HPDE6-E6E7 (cell line): ENCODE results near the gene CSNK1G1.
"Not testable (repeated sequence)": the region's sequence is repeated elsewhere in the genome, so short reads cannot be mapped to it uniquely, and the experiment has no call there.

Source experiments
- DNase-seq: peaks from one replicate; pipeline ENCODE4 v3.0.0; 2011; ENCODE audit warnings: missing footprints; ENCODE audit errors: extremely low spot score

CSNK1G1 gene

DNA sequence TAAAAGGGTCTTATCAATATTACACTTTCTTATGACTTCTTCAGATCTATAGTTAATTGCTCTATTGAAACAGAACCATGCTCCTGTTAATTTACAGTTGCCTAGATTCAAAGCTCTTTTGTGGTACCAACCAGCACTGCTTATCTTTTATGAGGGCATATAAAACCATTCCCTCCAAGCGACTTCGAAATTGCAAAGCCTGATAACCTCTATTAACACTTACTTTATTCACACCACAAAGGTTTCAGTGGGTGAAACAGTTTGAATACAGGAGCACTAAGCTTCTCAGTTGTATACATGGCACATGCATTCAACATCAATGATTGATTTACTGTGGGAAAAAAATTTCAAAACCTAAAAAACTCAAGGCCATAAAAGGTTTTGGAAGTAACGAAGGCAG lies 118.3 kb downstream of the CSNK1G1 start:
- DNase-seq, result no peak

DNA sequence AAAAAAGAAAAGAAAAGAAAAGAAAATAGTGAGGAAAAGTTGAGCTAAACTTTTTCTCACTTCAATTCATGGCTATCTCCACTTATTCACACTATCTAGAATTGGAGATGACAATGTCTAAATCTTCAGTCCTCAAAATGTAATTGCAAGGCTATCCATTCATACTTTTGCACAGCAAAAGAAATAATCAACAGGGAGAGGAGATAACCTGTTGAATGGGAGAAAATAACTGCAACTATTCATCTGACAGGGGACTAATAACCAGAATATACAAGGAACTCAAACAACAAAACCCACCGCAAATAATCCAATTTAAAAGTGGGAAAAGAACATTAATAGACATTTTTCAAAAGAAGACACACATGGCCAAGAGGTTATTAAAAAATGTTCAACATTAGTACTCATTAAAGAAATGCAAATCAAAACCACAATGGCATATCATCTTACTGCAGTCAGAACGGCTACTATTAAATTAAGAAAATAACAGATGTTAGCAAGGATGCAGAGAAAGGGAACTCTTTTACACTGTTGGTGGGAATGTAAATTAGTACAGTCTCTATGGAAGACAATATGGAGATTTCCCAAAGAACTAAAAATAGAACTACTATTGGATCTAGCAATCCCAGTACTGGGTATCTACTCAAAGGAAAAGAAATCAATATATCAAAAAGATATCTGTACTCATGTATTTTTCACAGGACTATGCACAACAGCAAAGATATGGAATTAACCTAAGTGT lies 119.6 kb downstream of the CSNK1G1 start:
- no peak for DNase-seq

DNA sequence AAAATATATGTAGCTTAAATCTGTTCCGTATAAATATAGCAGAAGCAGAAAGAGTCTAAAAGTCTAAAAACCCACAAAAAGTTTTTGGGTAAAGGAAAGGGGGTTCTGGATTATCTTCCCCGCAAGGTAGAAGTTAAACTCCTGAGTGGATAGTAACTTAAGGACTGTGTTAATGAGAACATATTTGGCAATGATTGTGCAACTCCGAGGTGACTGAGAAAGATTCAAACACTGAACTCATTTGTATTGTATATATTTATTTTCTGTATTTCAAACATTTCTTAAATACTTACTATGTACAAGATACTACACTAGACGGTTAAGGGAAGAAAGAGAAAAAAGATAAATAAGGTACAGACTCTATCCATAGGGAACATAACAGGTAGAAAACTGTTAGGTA lies 120.4 kb downstream of the CSNK1G1 start:
- DNase-seq, result no peak

DNA sequence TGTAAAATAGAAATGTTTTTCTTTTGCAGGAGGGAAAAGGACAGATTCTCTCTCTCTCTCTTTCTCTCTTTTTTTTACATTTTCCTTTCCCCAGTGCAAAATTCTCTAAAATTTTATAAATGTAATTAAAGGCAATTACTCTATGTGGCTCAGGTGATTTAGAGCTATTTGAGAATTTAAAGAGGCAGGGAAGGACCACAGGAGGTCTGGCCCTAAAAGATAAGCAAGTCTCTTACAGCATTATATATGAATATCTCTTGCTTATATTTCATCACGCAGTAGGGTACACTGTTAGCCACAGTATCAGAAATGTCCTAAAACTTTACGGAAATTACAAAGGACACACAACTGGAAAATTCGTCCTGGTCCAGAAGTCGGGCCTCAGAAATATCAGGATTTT lies 122.7 kb downstream of the CSNK1G1 start:
- no peak for DNase-seq

DNA sequence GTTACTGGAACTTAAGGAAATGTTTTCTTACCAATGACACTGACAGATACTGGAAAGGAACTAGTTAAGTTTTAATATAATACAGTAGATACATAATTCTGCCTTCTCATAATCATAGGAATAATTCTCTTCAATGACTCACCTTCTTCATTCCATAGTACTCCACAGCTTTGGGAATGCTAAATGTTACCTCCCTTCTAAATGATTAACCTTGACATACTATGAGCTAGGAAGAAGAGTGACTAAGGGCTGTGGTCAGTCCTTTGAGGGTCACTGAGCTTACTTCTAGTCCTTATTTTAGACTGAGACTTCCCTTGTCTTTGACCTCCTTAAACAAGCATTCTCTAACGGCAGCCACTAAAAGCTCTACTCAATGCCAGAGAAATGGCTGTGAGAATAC lies 123.6 kb downstream of the CSNK1G1 start:
- DNase-seq, result no peak

DNA sequence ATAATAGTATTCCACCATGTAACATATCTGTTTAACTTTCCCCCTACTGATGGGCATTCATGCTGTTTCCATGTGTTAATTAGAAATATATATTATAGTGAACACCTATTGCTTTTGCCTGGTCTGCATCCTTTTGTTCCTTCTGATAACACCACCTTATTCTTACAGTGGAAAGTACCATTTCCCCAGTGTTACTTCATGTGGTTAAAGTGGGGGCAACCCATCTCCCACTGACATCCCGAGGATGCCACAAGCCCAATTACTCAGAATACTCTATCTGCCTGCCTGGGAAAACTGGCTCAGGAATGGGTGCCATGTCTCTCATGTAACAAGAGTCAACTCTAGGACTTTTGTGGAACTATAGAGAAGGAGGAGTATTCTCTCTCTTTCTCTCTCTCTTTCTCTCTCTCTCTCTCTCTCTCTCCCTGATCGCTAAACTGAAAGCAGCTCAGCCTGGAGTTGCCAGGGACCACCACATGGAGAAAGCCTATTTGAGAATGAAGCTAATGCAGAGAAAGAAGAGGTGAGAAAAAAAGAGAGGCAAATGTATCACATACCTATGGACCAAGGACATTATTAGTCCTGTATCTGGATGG lies 126.7 kb downstream of the CSNK1G1 start:
- no peak for DNase-seq

DNA sequence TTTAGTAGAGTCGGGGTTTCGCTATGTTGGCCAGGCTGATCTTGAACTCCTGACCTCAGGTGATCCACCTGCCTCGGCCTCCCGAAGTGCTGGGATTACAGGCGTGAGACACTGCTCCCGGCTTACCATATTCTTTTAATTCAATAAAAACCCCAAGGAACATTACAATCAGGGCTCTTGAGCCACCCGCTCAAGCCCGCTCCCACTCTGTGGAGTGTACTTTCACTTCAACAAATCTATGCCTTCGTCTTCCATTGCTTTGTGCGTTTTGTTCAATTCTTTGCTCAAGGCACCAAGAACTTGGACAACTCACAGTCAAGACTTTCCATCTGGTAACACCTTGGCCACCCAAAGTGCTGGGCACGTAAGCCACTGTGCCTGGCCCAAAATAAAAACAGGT lies 130.2 kb downstream of the CSNK1G1 start:
- no peak for DNase-seq

DNA sequence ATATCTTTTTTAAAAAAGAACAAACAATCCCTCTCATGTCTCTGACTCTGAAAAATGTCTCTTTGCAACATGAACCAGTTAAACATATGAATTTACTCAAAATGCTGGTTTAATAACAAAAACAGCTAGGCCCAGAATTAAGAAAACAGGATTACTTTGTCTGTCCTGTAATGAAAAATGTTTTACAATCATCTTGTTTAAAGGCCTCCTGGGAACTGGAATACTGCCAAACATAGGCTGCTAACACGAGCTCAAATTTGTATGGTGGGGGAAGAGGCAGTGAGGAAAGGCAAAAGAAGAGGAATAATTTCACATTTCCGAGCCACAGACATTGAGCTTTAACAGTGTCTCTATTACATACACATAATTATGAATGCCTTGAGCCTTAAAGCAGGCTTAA lies 131.5 kb downstream of the CSNK1G1 start:
- no peak for DNase-seq

DNA sequence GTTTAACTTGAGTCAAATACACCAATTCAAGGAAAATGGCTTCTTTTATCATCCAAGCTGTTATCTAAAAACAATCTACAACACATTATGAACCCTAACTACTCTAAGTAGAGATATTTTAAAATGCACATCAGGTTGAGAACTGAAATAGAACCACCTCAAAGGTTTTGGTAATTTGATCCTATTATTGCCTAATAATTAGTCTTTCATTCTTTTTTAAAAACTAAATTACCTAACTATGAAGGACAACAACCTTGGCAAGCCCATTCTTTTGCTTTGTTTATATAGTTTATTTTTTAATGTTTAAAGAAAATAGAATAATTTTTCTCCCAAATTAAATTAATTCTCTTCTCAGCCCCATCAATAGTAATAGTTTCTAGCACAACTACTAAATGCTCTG lies 132.1 kb downstream of the CSNK1G1 start:
- DNase-seq, result no peak

DNA sequence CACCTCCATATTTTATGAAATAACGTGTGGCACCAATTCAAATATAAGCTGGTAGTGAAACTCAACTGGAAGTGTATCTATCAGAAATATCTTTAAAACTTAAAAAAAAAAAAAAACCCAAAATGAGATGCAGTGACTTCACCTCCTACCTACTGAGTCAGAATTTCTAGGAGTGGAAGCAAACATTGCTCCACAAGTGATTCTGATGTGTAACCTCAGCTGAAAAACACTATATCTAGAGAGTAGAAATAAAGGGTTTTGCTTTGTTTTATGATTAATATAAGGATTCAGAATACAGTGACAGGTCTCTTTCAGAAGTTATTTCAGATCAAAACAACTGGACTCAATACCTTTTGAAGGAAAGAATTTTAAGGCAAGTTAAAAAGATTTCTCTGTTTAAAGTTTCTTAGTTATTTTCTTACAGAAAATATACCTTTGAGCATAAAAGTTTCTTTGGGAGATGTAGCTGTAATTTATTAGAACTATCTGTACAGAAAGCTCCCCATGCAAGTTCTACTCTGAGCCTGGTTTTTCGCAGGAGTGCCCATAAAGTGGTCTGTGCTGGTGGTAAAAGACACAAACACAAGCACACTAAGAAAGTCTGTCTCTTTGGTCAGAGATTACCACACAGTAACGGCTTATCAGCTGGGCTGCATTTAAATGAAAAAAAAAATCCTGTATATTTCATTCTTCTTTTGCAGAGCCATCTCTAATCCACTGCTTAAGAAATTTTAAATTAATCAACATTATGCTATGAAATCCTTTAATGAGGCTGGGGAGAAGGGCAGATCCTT lies 133.2 kb downstream of the CSNK1G1 start:
- DNase-seq, result no peak

DNA sequence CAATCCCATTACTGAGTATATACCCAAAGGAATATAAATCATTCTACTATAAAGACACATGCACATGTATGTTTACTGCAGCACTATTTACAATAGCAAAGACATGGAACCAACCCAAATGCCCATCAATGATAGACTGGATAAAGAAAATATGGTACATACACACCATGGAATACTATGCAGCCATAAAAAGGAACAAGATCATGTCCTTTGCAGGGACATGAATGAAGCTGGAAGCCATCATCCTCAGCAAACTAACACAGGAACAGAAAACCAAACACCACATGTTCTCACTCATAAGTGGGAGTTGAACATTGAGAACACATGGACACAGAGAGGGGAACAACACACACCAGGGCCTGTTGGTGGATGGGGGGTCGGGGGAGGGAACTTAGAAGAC lies 134.1 kb downstream of the CSNK1G1 start:
- not testable (repeated sequence) for DNase-seq

DNA sequence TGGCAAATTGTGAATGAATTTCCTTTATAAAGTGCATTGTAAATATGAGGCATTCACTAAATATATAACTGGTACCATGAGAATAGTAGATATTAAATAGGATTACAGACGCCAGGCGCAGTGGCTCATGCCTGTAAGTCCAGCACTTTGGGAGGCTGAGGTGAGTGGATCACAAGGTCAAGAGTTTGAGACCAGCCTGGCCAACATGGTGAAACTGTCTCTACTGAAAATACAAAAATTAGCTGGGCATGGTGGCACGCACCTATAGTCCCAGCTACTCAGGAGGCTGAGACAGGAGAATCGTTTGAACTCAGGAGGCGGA lies 138.6 kb downstream of the CSNK1G1 start:
- DNase-seq, result not testable (repeated sequence)

DNA sequence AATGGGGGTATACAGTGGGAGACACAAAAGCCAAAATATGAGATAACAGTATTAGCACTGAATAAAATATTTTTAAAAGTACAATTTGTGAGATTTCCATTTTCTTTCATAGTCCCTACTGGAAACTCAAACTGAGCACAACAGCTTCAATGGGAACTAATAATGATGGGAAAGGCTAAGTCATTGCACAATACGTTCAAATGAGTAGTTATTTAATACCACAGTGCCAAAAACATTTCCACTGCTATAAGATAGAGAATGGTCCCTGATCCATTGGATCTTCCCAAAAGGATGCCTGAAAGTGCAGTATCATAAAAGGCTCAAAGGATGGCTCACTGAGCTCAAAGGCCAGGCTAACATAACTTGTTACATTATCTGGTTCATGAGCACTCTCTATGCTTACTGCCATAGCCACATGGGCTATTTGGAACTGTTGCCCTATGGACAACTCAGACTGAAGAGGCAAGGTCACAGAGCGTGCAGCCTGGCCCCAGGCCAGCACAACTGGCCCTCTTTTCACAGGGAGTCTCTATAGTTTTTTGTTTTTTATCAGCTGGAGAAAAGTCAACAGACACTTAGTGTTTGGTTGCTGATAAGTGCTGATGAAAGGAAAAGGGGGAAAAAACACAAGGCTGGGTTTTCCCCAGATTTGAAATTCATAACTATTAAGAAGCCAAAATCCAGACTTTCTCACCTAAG lies 139.1 kb downstream of the CSNK1G1 start:
- DNase-seq, result no peak

DNA sequence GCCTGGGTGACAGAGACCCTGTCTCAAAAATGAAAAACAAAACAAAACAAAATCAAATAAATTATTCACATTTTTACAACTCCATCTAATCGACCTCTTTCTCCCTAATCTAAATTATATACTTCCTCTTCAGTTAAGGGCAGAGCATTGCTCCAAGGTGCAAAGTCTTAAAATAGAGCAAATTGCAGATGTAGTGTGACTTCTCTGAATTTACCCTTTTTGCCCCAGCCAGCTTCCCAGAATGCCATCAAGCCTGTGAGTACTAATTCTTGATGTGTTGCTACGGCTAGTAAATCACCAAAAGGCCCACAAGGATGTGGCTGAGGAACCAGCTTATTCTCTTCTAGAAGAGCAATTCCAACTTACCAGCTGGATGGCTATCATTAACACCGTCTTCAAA lies 139.8 kb downstream of the CSNK1G1 start:
- no peak for DNase-seq

DNA sequence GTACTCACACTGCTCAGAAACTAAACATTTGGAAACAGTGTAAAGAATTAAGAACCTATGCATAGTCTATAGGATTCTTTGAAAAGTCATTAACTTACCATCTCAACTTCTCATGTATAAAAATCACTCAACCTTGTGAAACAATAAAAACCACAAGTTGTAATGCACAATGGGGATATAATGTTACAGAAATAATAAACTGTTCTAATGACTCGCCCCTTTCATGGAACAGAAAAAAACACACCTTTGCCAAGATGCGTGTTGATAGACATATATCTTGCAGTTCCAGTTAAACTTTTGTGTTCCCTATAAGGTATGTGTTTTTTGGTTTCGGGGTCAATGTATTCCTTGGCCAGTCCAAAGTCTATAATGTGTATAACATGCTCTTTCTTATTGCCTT lies 142.3 kb downstream of the CSNK1G1 start:
- DNase-seq, result no peak

DNA sequence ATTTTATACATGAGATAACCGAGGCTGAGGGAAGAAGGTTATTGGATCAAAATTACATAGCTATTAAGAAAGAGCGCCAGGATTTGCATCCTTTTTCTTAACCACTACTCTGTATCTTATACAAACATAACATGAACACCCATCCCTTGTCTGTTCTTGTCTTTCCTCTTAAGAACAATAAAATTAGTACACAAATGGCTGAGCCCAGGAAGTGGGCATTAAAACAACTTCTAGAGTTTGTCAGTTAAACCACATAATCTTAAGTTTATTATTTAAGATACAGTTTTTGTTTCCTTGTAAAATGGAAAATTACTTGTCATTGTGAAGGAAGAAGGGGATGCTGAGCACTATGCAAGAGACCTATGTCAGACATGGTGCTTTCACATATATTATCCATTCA lies 144.3 kb downstream of the CSNK1G1 start:
- no peak for DNase-seq

DNA sequence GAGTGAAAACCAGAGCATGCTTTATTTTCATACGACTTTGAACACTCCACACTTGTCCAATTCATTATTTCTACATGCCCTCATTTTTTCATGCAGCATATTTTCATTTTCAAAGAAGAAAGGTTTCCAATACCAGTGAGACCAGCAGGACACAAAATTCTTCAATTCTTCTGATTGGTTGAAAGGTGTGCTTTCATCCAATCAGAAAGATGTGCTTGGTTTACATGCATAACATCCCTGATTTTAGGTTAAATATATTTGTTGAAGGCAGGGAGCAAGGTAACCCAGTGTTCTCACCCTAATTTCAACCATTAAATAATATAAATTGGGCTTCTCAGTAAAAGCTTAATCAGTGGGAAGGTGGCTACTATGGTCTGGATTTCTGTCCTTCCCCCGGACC lies 145.6 kb downstream of the CSNK1G1 start:
- no peak for DNase-seq

DNA sequence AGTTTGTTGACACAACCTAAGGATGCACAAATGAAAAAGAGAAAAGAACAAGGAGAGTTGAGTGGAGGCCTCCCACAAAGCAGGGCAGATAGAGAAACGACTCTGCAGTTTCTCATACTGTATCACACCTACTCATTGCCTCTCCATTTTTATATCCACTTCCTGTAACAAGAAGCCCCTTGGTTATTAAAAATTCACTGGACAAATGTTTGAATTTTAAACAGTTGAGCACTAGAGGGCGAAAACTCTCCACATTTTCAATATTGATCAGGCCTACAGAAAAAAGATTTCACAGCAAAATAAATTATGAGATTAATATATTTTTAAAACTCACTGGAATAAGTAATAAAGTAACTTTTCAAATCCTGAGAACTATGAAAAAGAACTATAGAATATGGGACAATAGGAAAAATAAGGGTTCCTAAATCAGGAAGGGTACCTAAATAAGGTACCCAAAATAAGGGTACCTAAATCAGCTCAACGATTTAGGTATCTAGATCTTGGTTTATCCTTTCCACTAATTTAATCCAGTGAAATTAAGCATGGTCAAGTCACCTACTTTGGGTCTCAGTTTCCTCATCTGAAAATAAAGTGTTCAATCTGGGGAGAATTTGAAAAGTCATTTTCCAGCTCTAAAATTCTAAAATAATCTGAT lies 146.2 kb downstream of the CSNK1G1 start:
- no peak for DNase-seq

DNA sequence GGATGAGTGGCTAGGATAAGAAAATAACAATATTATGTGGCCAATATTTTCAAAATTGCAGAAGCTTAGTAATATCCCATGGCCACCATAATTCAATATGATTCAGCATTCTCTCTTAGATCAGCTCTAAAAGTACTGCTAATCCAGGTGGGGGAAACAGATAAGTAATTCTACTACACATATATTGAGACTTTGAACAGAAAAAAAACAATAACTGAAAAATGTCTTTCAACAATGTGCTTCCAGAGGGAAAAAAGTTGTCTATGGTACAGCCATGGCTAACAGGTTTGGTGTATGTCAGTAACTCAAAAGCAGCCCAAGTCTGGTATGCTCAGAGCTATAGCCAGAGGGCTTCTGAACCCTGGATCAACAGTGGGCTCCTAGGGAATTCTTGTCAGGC lies 150.8 kb downstream of the CSNK1G1 start:
- DNase-seq, result no peak

DNA sequence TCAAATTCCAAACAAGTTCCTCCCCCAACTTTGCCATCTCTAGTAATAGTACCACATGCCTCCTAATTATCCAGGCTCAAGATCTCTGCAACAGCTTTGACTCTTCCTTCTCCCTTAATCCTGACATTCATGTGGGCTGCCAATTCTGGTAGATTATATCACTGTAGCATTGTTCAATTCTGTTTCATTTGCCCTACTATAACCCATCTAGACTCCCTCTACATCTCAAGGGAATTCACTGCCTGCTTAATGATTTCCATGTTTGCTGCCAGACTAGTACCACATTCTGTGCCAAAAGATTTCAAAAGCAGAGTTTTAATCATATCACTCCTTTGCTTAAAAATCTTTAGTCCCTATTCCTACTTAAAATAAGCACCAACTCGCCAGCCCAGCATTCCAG lies 158.5 kb downstream of the CSNK1G1 start:
- DNase-seq, result no peak

DNA sequence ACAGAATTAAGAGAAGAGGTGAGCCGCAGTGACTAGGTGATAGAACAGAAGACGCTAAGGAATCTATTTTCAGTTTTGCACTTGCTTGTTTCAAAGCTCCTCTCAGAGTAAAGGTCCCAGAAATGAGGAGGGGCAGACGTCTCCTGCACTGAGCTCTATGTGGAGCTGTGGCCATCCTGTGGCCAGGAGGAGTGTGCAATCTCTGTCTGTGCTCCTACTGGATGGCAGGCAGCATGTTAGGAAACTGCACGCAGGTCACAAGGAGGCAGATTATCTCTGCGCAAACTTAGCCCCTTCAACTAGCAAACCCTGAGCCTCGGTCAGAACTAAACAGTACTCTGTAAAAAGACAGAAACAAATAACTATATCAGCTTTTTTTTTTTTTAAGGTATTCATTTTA lies 162.0 kb downstream of the CSNK1G1 start:
- no peak for DNase-seq
